Measurements from ENCODE around the gene THOP1.

Gene THOP1

DNA sequence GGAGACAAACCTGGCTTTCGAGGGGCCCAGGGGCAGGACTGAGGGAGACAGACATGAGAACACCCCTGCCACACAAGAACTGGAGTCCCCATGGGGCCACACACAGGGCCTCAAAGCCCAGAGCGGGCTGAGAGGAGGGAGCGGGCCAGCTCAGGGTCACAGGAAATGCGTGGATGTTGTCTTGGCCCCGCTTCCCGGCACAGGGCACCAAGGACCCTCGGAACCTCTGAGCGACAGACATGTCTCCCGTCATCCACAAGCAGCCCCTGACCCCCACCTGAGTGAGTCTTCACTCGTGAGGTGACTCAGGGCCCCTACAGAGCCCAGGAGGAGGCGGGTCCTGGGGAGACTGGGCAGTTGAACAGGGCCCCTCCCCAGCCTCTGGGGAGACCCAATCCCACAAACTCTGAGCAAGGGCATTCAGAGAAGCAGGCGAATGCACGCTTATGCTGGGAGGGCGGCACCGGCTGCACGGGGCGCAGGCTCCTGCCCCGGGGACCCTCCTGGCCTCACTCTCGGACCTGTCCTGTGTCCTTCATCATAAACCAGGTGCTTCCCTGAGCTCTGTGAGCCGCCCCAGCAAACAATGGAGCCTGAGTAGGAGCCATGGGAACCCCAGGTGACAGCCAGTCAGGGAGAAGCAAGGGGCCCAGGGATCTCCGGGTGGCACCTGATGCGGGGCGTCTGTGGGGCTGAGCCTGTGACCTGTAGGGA is 22.4 kb upstream of the THOP1 start:
- Histone ChIP-seq H3K4me3 (replicated peaks; ENCODE audit: insufficient read depth, low read length) (no peak overlapping the region), H3K27ac (replicated peaks) (no peak overlapping the region), H3K27me3 (ENCODE audit: insufficient read depth, poor library complexity, severe bottlenecking) (no peaks in the 10 kb centered on the region)
- no peak for TF ChIP-seq POLR2AphosphoS5 (IDR thresholded peaks at IDR 0.05; ENCODE audit: low read depth)
- no peak for TF ChIP-seq CTCF (IDR thresholded peaks at IDR 0.05; ENCODE audit: insufficient read depth, low read length)
- TF ChIP-seq SPI1 (IDR thresholded peaks at IDR 0.05; ENCODE audit: borderline replicate concordance, low read depth), result no peak
- TF ChIP-seq GABPA (IDR thresholded peaks at IDR 0.05; ENCODE audit: low read depth), result no peak
- no peak for TF ChIP-seq REST (IDR thresholded peaks at IDR 0.05; ENCODE audit: insufficient replicate concordance, low read depth)
- DNase-seq (ENCODE audit: low read depth in 1 of 2, low spot score in 1 of 2), result no peak

GRCh38 chr19:2763687-2764086 is 21.6 kb upstream of the THOP1 start:
- no peaks in the 10 kb centered on the region for H3K27me3 ChIP-seq (ENCODE audit: insufficient read depth, poor library complexity, severe bottlenecking)
- TF ChIP-seq REST (IDR thresholded peaks at IDR 0.05; ENCODE audit: insufficient replicate concordance, low read depth), result no peak
- TF ChIP-seq SPI1 (IDR thresholded peaks at IDR 0.05; ENCODE audit: borderline replicate concordance, low read depth), result no peak
- TF ChIP-seq CTCF (IDR thresholded peaks at IDR 0.05; ENCODE audit: insufficient read depth, low read length), result no peak
- TF ChIP-seq POLR2AphosphoS5 (IDR thresholded peaks at IDR 0.05; ENCODE audit: low read depth), result no peak
- TF ChIP-seq GABPA (IDR thresholded peaks at IDR 0.05; ENCODE audit: low read depth), result no peak
- H3K4me3 ChIP-seq (replicated peaks; ENCODE audit: insufficient read depth, low read length), result no peak overlapping the region
- no peak overlapping the region for H3K27ac ChIP-seq (replicated peaks)
- DNase-seq (ENCODE audit: low read depth in 1 of 2, low spot score in 1 of 2), result no peak

GRCh38 chr19:2764945-2765344 is 20.4 kb upstream of the THOP1 start:
- TF ChIP-seq CTCF (IDR thresholded peaks at IDR 0.05; ENCODE audit: insufficient read depth, low read length) (no peak), GABPA (IDR thresholded peaks at IDR 0.05; ENCODE audit: low read depth) (no peak), SPI1 (IDR thresholded peaks at IDR 0.05; ENCODE audit: borderline replicate concordance, low read depth) (no peak)
- Histone ChIP-seq H3K27ac (replicated peaks) (no peak overlapping the region), H3K4me3 (replicated peaks; ENCODE audit: insufficient read depth, low read length) (no peak overlapping the region), H3K27me3 (ENCODE audit: insufficient read depth, poor library complexity, severe bottlenecking) (no peaks in the 10 kb centered on the region)
- DNase-seq (ENCODE audit: low read depth in 1 of 2, low spot score in 1 of 2), result no peak

- Histone ChIP-seq H3K27me3 (ENCODE audit: insufficient read depth, poor library complexity, severe bottlenecking) (no peaks in the 10 kb centered on the region), H3K4me3 (replicated peaks; ENCODE audit: insufficient read depth, low read length) (no peak overlapping the region), H3K27ac (replicated peaks) (no peak overlapping the region)
- no peak for TF ChIP-seq SPI1 (IDR thresholded peaks at IDR 0.05; ENCODE audit: borderline replicate concordance, low read depth)
- TF ChIP-seq POLR2AphosphoS5 (IDR thresholded peaks at IDR 0.05; ENCODE audit: low read depth), result no peak; the same call in 1 of the 2 replicates
- no peak for TF ChIP-seq REST (IDR thresholded peaks at IDR 0.05; ENCODE audit: insufficient replicate concordance, low read depth)
- TF ChIP-seq GABPA (IDR thresholded peaks at IDR 0.05; ENCODE audit: low read depth), result no peak
- no peak for TF ChIP-seq CTCF (IDR thresholded peaks at IDR 0.05; ENCODE audit: insufficient read depth, low read length)
- DNase-seq (ENCODE audit: low read depth in 1 of 2, low spot score in 1 of 2), result no peak
These were observed 19.9 kb upstream of the THOP1 start for GRCh38 chr19:2765376-2765775.

Measured in HL-60 (cell line).